Suprapubic skin (tissue), 4 donors: ENCODE results near the gene RFTN2. TPM values are rescaled to one million over a fixed set of nuclear protein-coding genes. Genes with fewer than 3 reads are reported as not detected.
"Not testable (repeated sequence)": the region's sequence is repeated elsewhere in the genome, so short reads cannot be mapped to it uniquely, and the experiment has no call there.

Source experiments
- DNase-seq, 2 donors: peaks; one replicate each; pipeline ENCODE4 v3.0.0-alpha.2; 2019; ENCODE audit warnings: low spot score in 2 of 2
- H3K27ac ChIP-seq: fragments of 200-600 bp; sonication (generic); one replicate; pipeline ENCODE4 v1.5.1; 2019
- H3K27me3 ChIP-seq: fragments of 200-600 bp; sonication (generic); one replicate; pipeline ENCODE4 v1.5.1; 2019
- H3K36me3 ChIP-seq: fragments of 200-600 bp; sonication (generic); one replicate; pipeline ENCODE4 v1.5.1; 2019
- H3K4me1 ChIP-seq: fragments of 200-600 bp; sonication (generic); one replicate; pipeline ENCODE4 v1.5.1; 2019
- H3K4me3 ChIP-seq: fragments of 200-600 bp; sonication (generic); one replicate; pipeline ENCODE4 v1.5.1; 2019; ENCODE audit warnings: mild to moderate bottlenecking
- H3K9me3 ChIP-seq: fragments of 200-600 bp; sonication (generic); one replicate; pipeline ENCODE4 v1.5.1; 2019
- CTCF ChIP-seq, 2 donors: fragments of 200-600 bp in 1 of 2; fragments of 450-650 bp in 1 of 2; sonication (generic) in 1 of 2; IDR thresholded peaks; one replicate each; pipeline ENCODE4 v1.5.1; 2016 to 2019; ENCODE audit warnings: antibody characterized with exemption in 2 of 2, mild to moderate bottlenecking in 1 of 2, moderate library complexity in 1 of 2
- EP300 ChIP-seq: sonication (generic); formaldehyde crosslinking; IDR thresholded peaks from one replicate; pipeline ENCODE4 v1.6.1; 2017; ENCODE audit warnings: antibody characterized with exemption
- POLR2A ChIP-seq, 2 donors: fragments of 450-650 bp; IDR thresholded peaks; one replicate each; pipeline ENCODE4 v1.6.1; 2017; ENCODE audit warnings: antibody characterized with exemption in 2 of 2, mild to moderate bottlenecking in 2 of 2, moderate library complexity in 2 of 2
- POLR2AphosphoS5 ChIP-seq, 3 donors: sonication (generic); formaldehyde crosslinking; IDR thresholded peaks; one replicate each; pipeline ENCODE4 v1.6.1; 2017; ENCODE audit warnings: antibody characterized with exemption in 3 of 3
- WGBS: methylation state at CpG from one replicate; pipeline ENCODE4 v1.1.5; 2018; 5-methylcytosine and 5-hydroxymethylcytosine counted together
- total RNA-seq, 4 donors: library from RNA; depleted of rRNA; stranded (reverse); fragments of >200 nt; gene quantifications; one replicate each; pipeline ENCODE4 v1.1.0, GENCODE V29; 2016

Gene RFTN2
- total RNA-seq, 4 donors from 2014 or later, result 1.4 to 5.8 (median 5.0) TPM

GRCh38 chr2:197591339-197592072 lies 83.9 kb downstream of the RFTN2 start:
- Histone ChIP-seq H3K27me3 (no peaks in the 10 kb centered on the region), H3K4me1 (no peaks in the 10 kb centered on the region), H3K36me3 (no peaks in the 10 kb centered on the region), H3K4me3 (no peak overlapping the region), H3K9me3 (no peaks in the 10 kb centered on the region), H3K27ac (no peak overlapping the region)
- TF ChIP-seq POLR2AphosphoS5 (IDR thresholded peaks at IDR 0.05) (no peak), EP300 (no peak), CTCF (IDR thresholded peaks at IDR 0.05) (no peak), POLR2A (IDR thresholded peaks at IDR 0.05) (no peak)
- DNase-seq, result no peak
- WGBS, result 82% methylated on average over 14 of the region's 32 CpGs

GRCh38 chr2:197587255-197587654 lies 88.1 kb downstream of the RFTN2 start:
- H3K27ac ChIP-seq, H3K9me3 ChIP-seq, H3K27me3 ChIP-seq, DNase-seq, H3K36me3 ChIP-seq, H3K4me3 ChIP-seq, H3K4me1 ChIP-seq: not testable (repeated sequence)
- WGBS, result 94% methylated on average over 7 of the region's 7 CpGs

GRCh38 chr2:197580166-197580565 lies 95.2 kb downstream of the RFTN2 start:
- not testable (repeated sequence) for H3K36me3 ChIP-seq, DNase-seq, H3K4me1 ChIP-seq, H3K4me3 ChIP-seq, H3K27me3 ChIP-seq, H3K9me3 ChIP-seq, H3K27ac ChIP-seq
- WGBS, result 95% methylated on average over 3 of the region's 3 CpGs

GRCh38 chr2:197578294-197578693 lies 97.1 kb downstream of the RFTN2 start:
- 90% methylated on average over 2 of the region's 2 CpGs for WGBS
- H3K4me1 ChIP-seq, result not testable (repeated sequence)

GRCh38 chr2:197577446-197577845 lies 97.9 kb downstream of the RFTN2 start:
- Histone ChIP-seq H3K4me3 (no peak overlapping the region), H3K4me1 (peaks cover 9% of the 10 kb centered on the region), H3K27me3 (no peaks in the 10 kb centered on the region), H3K9me3 (peaks cover 5% of the 10 kb centered on the region), H3K27ac (no peak overlapping the region), H3K36me3 (no peaks in the 10 kb centered on the region)
- 84% methylated on average over 4 of the region's 4 CpGs for WGBS
- TF ChIP-seq POLR2A (IDR thresholded peaks at IDR 0.05) (no peak), EP300 (no peak), POLR2AphosphoS5 (IDR thresholded peaks at IDR 0.05) (no peak), CTCF (IDR thresholded peaks at IDR 0.05) (no peak)
- no peak for DNase-seq

More at GRCh38 chr2:197578294-197578693, 97.1 kb downstream of the RFTN2 start:
- H3K36me3 ChIP-seq, DNase-seq, H3K27ac ChIP-seq, H3K4me3 ChIP-seq, H3K27me3 ChIP-seq, H3K9me3 ChIP-seq: not testable (repeated sequence)

- peaks cover 11% of the 10 kb centered on the region for H3K4me1 ChIP-seq
These were observed 98.8 kb downstream of the RFTN2 start for GRCh38 chr2:197576631-197577030.

More at GRCh38 chr2:197576631-197577030, 98.8 kb downstream of the RFTN2 start:
- no peak for DNase-seq
- H3K27me3 ChIP-seq, result no peaks in the 10 kb centered on the region
- H3K4me3 ChIP-seq, result no peak overlapping the region
- peak overlapping the region; percentile 13 for H3K27ac ChIP-seq
- WGBS, result 13% methylated on average over 3 of the region's 3 CpGs
- no peaks in the 10 kb centered on the region for H3K36me3 ChIP-seq
- TF ChIP-seq POLR2A (IDR thresholded peaks at IDR 0.05), result no peak
- no peak for TF ChIP-seq CTCF (IDR thresholded peaks at IDR 0.05)
- no peak for TF ChIP-seq EP300
- TF ChIP-seq POLR2AphosphoS5 (IDR thresholded peaks at IDR 0.05), result no peak
- peaks cover 5% of the 10 kb centered on the region for H3K9me3 ChIP-seq
